Vagina (tissue), 2 donors: ENCODE results near the gene NCAPD2. TPM values are rescaled to one million over a fixed set of nuclear protein-coding genes. Genes with fewer than 3 reads are reported as not detected.

Source experiments
- DNase-seq, 2 donors: peaks; one replicate each; pipeline ENCODE4 v3.0.0-alpha.2; 2017; ENCODE audit errors: extremely low spot score in 2 of 2
- H3K27ac ChIP-seq: fragments of 200-600 bp; sonication (generic); one replicate; pipeline ENCODE4 v1.5.1; 2019
- H3K27me3 ChIP-seq: fragments of 200-600 bp; sonication (generic); one replicate; pipeline ENCODE4 v1.5.1; 2019
- H3K36me3 ChIP-seq, 2 donors: fragments of 200-600 bp; sonication (generic); one replicate each; pipeline ENCODE4 v1.5.1; 2017 to 2019
- H3K4me1 ChIP-seq: fragments of 200-600 bp; sonication (generic); one replicate; pipeline ENCODE4 v1.5.1; 2019
- H3K4me3 ChIP-seq, 2 donors: fragments of 200-600 bp; sonication (generic); 1 replicate in 1 of 2; 2 replicates in 1 of 2; pipeline ENCODE4 v1.5.1; 2016 to 2019
- H3K9me3 ChIP-seq: fragments of 200-600 bp; sonication (generic); one replicate; pipeline ENCODE4 v1.5.1; 2019
- POLR2A ChIP-seq, 2 donors: fragments of 450-650 bp; IDR thresholded peaks; one replicate each; pipeline ENCODE4 v1.6.1; 2017; ENCODE audit warnings: antibody characterized with exemption in 2 of 2, mild to moderate bottlenecking in 2 of 2, moderate library complexity in 2 of 2
- POLR2AphosphoS5 ChIP-seq, 2 donors: sonication (generic); formaldehyde crosslinking; IDR thresholded peaks; one replicate each; pipeline ENCODE4 v1.9.0; 2017; ENCODE audit warnings: antibody characterized with exemption in 2 of 2, mild to moderate bottlenecking in 2 of 2, low read depth in 1 of 2; ENCODE audit not compliant: insufficient read depth in 1 of 2
- intact Hi-C: fragments of 100-400 bp; cut with DNase I; formaldehyde crosslinking; loops from one replicate; pipeline ENCODE4 v1.15.1; 2023
- total RNA-seq: library from RNA; depleted of rRNA; stranded (reverse); fragments of >200 nt; gene quantifications from one replicate; pipeline ENCODE4 v1.2.3, GENCODE V29; 2016
- TF ChIP-seq, protein P1 (sequence below), 3 experiments: fragments of 450-650 bp in 2 of 3; fragments of 200-600 bp in 1 of 3; sonication (generic) in 1 of 3; IDR thresholded peaks; one replicate each; pipeline ENCODE4 v1.5.1; 2017 to 2019; ENCODE audit warnings: antibody characterized with exemption in 3 of 3, mild to moderate bottlenecking in 2 of 3, moderate library complexity in 2 of 3

NCAPD2 gene
- total RNA-seq, 1 donor from 2014 or later = 25.5 TPM

DNA sequence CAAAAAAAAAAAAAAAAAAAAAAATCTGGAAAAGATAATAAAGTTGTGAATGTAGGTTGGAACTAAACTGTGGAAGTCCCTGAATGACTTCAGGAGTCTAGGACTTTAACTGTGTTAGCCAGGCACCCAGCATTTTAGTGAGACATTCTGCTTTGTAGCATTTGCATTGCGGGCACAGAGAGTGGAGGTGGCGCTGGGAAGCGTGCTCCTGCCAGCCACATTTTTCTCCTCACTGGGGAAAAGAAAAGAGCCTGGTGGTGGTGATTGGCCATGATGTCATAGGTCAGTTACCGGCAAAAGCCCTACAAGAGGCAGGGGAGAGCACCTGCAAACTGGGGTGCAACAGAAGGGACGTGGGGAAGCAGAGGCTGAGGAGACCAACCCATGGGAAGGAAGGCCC is 30.7 kb downstream of the NCAPD2 start:
- Histone ChIP-seq H3K4me3 (no peak overlapping the region), H3K27me3 (no peaks in the 10 kb centered on the region), H3K36me3 (peaks cover 0 to 93% of the 10 kb centered on the region in 2 donors), H3K4me1 (no peaks in the 10 kb centered on the region), H3K9me3 (no peaks in the 10 kb centered on the region), H3K27ac (no peak overlapping the region)
- intact Hi-C loops = no loop called here
- DNase-seq = no peak
- TF ChIP-seq, protein P1, sequence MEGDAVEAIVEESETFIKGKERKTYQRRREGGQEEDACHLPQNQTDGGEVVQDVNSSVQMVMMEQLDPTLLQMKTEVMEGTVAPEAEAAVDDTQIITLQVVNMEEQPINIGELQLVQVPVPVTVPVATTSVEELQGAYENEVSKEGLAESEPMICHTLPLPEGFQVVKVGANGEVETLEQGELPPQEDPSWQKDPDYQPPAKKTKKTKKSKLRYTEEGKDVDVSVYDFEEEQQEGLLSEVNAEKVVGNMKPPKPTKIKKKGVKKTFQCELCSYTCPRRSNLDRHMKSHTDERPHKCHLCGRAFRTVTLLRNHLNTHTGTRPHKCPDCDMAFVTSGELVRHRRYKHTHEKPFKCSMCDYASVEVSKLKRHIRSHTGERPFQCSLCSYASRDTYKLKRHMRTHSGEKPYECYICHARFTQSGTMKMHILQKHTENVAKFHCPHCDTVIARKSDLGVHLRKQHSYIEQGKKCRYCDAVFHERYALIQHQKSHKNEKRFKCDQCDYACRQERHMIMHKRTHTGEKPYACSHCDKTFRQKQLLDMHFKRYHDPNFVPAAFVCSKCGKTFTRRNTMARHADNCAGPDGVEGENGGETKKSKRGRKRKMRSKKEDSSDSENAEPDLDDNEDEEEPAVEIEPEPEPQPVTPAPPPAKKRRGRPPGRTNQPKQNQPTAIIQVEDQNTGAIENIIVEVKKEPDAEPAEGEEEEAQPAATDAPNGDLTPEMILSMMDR (IDR thresholded peaks at IDR 0.05) = no peak

DNA sequence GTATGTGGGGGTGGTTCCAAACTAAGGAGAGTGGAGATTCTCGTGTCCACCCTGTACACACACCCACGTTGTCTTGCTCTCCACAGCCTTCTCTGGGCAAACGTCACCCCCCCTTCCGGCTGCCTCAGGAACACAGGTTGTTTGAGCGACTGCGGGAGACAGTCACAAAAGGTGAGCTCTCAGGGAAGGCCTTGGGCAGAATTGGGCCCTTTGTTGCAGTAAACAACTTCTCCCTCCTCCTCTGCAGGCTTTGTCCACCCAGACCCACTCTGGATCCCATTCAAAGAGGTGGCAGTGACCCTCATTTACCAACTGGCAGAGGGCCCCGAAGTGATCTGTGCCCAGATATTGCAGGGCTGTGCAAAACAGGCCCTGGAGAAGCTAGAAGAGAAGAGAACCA is 32.3 kb downstream of the NCAPD2 start:
- Histone ChIP-seq H3K36me3 (peaks cover 2 to 100% of the 10 kb centered on the region in 2 donors), H3K27ac (no peak overlapping the region), H3K4me1 (no peaks in the 10 kb centered on the region), H3K9me3 (no peaks in the 10 kb centered on the region), H3K27me3 (no peaks in the 10 kb centered on the region), H3K4me3 (no peak overlapping the region)
- intact Hi-C loops = no loop called here
- no peak for TF ChIP-seq POLR2AphosphoS5 (IDR thresholded peaks at IDR 0.05; ENCODE audit: insufficient read depth in 1 of 2, low read depth in 1 of 2)
- no peak for DNase-seq

DNA sequence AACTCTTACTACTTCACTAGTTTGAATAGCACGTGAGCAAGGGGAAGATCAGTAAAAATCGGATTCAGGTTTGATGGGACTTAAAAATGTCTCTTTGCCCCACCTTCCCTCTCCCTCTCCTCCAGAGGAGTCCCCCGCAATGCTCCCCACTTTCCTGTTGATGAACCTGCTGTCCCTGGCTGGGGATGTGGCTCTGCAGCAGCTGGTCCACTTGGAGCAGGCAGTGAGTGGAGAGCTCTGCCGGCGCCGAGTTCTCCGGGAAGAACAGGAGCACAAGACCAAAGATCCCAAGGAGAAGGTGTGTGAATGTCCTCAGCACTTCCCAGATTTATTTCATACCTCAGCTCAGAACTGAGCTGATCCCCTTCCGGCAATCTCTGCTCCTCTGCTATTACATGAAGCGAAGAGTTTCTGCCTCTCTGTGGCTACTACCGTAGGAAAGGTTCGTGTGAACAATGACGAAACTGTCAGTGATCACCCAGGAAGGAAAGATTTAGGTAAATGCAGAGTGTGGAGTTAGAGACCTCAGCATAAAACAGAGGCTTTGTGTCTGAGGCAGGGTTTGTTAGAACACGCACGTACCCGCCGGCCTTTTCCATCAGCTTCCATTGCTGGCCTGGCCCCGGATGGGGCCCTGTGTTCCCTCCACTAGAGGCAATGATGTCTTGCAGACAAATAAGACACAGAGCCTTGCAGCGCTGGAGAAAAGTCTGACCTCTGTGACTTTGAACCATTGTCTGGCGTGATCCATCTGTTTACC is 33.0 kb downstream of the NCAPD2 start:
- Histone ChIP-seq H3K4me3 (no peak overlapping the region), H3K27ac (no peak overlapping the region), H3K4me1 (peaks cover 2% of the 10 kb centered on the region), H3K36me3 (peaks cover 2 to 95% of the 10 kb centered on the region in 2 donors), H3K27me3 (no peaks in the 10 kb centered on the region), H3K9me3 (no peaks in the 10 kb centered on the region)
- TF ChIP-seq POLR2AphosphoS5 (IDR thresholded peaks at IDR 0.05; ENCODE audit: insufficient read depth in 1 of 2, low read depth in 1 of 2) = no peak
- TF ChIP-seq, protein P1 (IDR thresholded peaks at IDR 0.05) = no peak
- TF ChIP-seq POLR2A (IDR thresholded peaks at IDR 0.05) = no peak
- intact Hi-C loops = no loop called here
- no peak for DNase-seq

GRCh38 chr12:6527711-6528110 is 33.8 kb downstream of the NCAPD2 start:
- intact Hi-C loops = no loop called here

GRCh38 chr12:6528539-6529235 is 34.8 kb downstream of the NCAPD2 start:
- H3K4me1 ChIP-seq = peaks cover 19% of the 10 kb centered on the region
- intact Hi-C loops = no loop called here

More at GRCh38 chr12:6527711-6528110, 33.8 kb downstream of the NCAPD2 start:
- DNase-seq = no peak
- no peak overlapping the region for H3K4me3 ChIP-seq
- H3K4me1 ChIP-seq = peaks cover 9% of the 10 kb centered on the region
- TF ChIP-seq, protein P1 (IDR thresholded peaks at IDR 0.05) = no peak
- TF ChIP-seq POLR2AphosphoS5 (IDR thresholded peaks at IDR 0.05; ENCODE audit: insufficient read depth in 1 of 2, low read depth in 1 of 2) (no peak), POLR2A (IDR thresholded peaks at IDR 0.05) (no peak)
- peaks cover 2 to 87% of the 10 kb centered on the region in 2 donors for H3K36me3 ChIP-seq
- no peaks in the 10 kb centered on the region for H3K27me3 ChIP-seq
- H3K27ac ChIP-seq = no peak overlapping the region
- no peaks in the 10 kb centered on the region for H3K9me3 ChIP-seq

More at GRCh38 chr12:6528539-6529235, 34.8 kb downstream of the NCAPD2 start:
- H3K27ac ChIP-seq = no peak overlapping the region
- DNase-seq = no peak
- no peak overlapping the region for H3K4me3 ChIP-seq
- H3K9me3 ChIP-seq = no peaks in the 10 kb centered on the region
- TF ChIP-seq, protein P1 (IDR thresholded peaks at IDR 0.05) = no peak
- no peak for TF ChIP-seq POLR2A (IDR thresholded peaks at IDR 0.05)
- TF ChIP-seq POLR2AphosphoS5 (IDR thresholded peaks at IDR 0.05; ENCODE audit: insufficient read depth in 1 of 2, low read depth in 1 of 2) = no peak
- peaks cover 2 to 78% of the 10 kb centered on the region in 2 donors for H3K36me3 ChIP-seq
- H3K27me3 ChIP-seq = no peaks in the 10 kb centered on the region
